Activated naive CD8-positive, alpha-beta T cell treated with anti-CD3 and anti-CD28 coated beads for 36 hours (primary cell): Measurements from ENCODE around the gene DMXL1. TPM values are rescaled to one million over a fixed set of nuclear protein-coding genes. Genes with fewer than 3 reads are reported as not detected.
"Not testable (repeated sequence)": the region's sequence is repeated elsewhere in the genome, so short reads cannot be mapped to it uniquely, and the experiment has no call there.

ENCODE experiments used
- DNase-seq: peaks from one replicate; pipeline ENCODE4 v3.0.0; 2021
- H3K27ac Mint-ChIP-seq: one replicate; pipeline ENCODE4 v1.8.0; 2022; ENCODE audit warnings: mild to moderate bottlenecking, moderate library complexity, mixed read lengths
- H3K27me3 Mint-ChIP-seq: one replicate; pipeline ENCODE4 v1.8.0; 2022; ENCODE audit warnings: mild to moderate bottlenecking, mixed read lengths
- H3K36me3 Mint-ChIP-seq: one replicate; pipeline ENCODE4 v1.8.0; 2021; ENCODE audit warnings: mild to moderate bottlenecking, mixed read lengths
- H3K4me1 Mint-ChIP-seq: one replicate; pipeline ENCODE4 v1.8.0; 2021; ENCODE audit warnings: mixed read lengths
- H3K4me3 Mint-ChIP-seq: one replicate; pipeline ENCODE4 v1.8.0; 2022; ENCODE audit warnings: mild to moderate bottlenecking, moderate library complexity, mixed read lengths
- H3K9me3 Mint-ChIP-seq: one replicate; pipeline ENCODE4 v1.8.0; 2022; ENCODE audit warnings: mixed read lengths
- total RNA-seq, 2 experiments: library from RNA; stranded (reverse); gene quantifications; one replicate each; pipeline ENCODE4 v1.2.3, GENCODE V29; 2021

The DMXL1 gene
- total RNA-seq, 2 experiments from 2014 or later: 22.1 to 25.1 TPM

GRCh38 chr5:119078071-119078846 is 7.4 kb downstream of the DMXL1 start:
- H3K9me3 Mint-ChIP-seq: no peaks in the 10 kb centered on the region
- H3K4me1 Mint-ChIP-seq: peaks cover 51% of the 10 kb centered on the region
- peaks cover 20% of the 10 kb centered on the region for H3K36me3 Mint-ChIP-seq
- H3K27me3 Mint-ChIP-seq: no peaks in the 10 kb centered on the region
- no peak for DNase-seq
- peak overlapping the region; percentile 47 for H3K27ac Mint-ChIP-seq
- H3K4me3 Mint-ChIP-seq: no peak overlapping the region

GRCh38 chr5:119078861-119079260 is 8.0 kb downstream of the DMXL1 start:
- no peak for DNase-seq
- Mint-ChIP-seq H3K4me3 (peak overlapping the region; percentile 42), H3K36me3 (peaks cover 22% of the 10 kb centered on the region), H3K9me3 (no peaks in the 10 kb centered on the region), H3K4me1 (peaks cover 49% of the 10 kb centered on the region), H3K27me3 (no peaks in the 10 kb centered on the region), H3K27ac (peak overlapping the region; percentile 80)

GRCh38 chr5:119079318-119079921 is 8.5 kb downstream of the DMXL1 start:
- Mint-ChIP-seq H3K27me3 (no peaks in the 10 kb centered on the region), H3K27ac (peak overlapping the region; percentile 80), H3K4me3 (peak overlapping the region; percentile 42), H3K36me3 (peaks cover 18% of the 10 kb centered on the region), H3K9me3 (no peaks in the 10 kb centered on the region), H3K4me1 (peaks cover 44% of the 10 kb centered on the region)
- DNase-seq: peak; percentile 33

GRCh38 chr5:119080936-119081335 is 10.0 kb downstream of the DMXL1 start:
- Mint-ChIP-seq H3K27me3 (no peaks in the 10 kb centered on the region), H3K27ac (peak overlapping the region; percentile 36), H3K4me3 (no peak overlapping the region), H3K36me3 (peaks cover 28% of the 10 kb centered on the region), H3K9me3 (peaks cover 8% of the 10 kb centered on the region), H3K4me1 (peaks cover 39% of the 10 kb centered on the region)
- DNase-seq: no peak

GRCh38 chr5:119082691-119083090 is 11.8 kb downstream of the DMXL1 start:
- DNase-seq: no peak
- Mint-ChIP-seq H3K27me3 (no peaks in the 10 kb centered on the region), H3K9me3 (peaks cover 21% of the 10 kb centered on the region), H3K27ac (no peak overlapping the region), H3K4me3 (no peak overlapping the region), H3K4me1 (peaks cover 42% of the 10 kb centered on the region), H3K36me3 (peaks cover 39% of the 10 kb centered on the region)

GRCh38 chr5:119083679-119084078 is 12.8 kb downstream of the DMXL1 start:
- peaks cover 39% of the 10 kb centered on the region for H3K4me1 Mint-ChIP-seq
- no peak overlapping the region for H3K4me3 Mint-ChIP-seq
- H3K36me3 Mint-ChIP-seq: peaks cover 39% of the 10 kb centered on the region
- no peak overlapping the region for H3K27ac Mint-ChIP-seq
- peaks cover 22% of the 10 kb centered on the region for H3K9me3 Mint-ChIP-seq
- no peak for DNase-seq
- H3K27me3 Mint-ChIP-seq: no peaks in the 10 kb centered on the region

GRCh38 chr5:119088438-119088837 is 17.6 kb downstream of the DMXL1 start:
- DNase-seq: no peak
- H3K4me3 Mint-ChIP-seq: no peak overlapping the region
- H3K9me3 Mint-ChIP-seq: peaks cover 24% of the 10 kb centered on the region
- H3K27ac Mint-ChIP-seq: no peak overlapping the region
- H3K36me3 Mint-ChIP-seq: peaks cover 47% of the 10 kb centered on the region
- H3K27me3 Mint-ChIP-seq: no peaks in the 10 kb centered on the region
- peaks cover 21% of the 10 kb centered on the region for H3K4me1 Mint-ChIP-seq

- H3K9me3 Mint-ChIP-seq: peaks cover 2% of the 10 kb centered on the region
- H3K27ac Mint-ChIP-seq: no peak overlapping the region
- no peak for DNase-seq
- peaks cover 9% of the 10 kb centered on the region for H3K4me1 Mint-ChIP-seq
- peaks cover 32% of the 10 kb centered on the region for H3K36me3 Mint-ChIP-seq
- no peaks in the 10 kb centered on the region for H3K27me3 Mint-ChIP-seq
- no peak overlapping the region for H3K4me3 Mint-ChIP-seq
Measured at GRCh38 chr5:119095611-119096010, 24.7 kb downstream of the DMXL1 start.

GRCh38 chr5:119105971-119106370 is 35.1 kb downstream of the DMXL1 start:
- Mint-ChIP-seq H3K36me3 (peaks cover 23% of the 10 kb centered on the region), H3K4me1 (peaks cover 2% of the 10 kb centered on the region), H3K9me3 (no peaks in the 10 kb centered on the region), H3K4me3 (no peak overlapping the region), H3K27ac (no peak overlapping the region), H3K27me3 (no peaks in the 10 kb centered on the region)
- no peak for DNase-seq

- Mint-ChIP-seq H3K27ac (no peak overlapping the region), H3K4me1 (no peaks in the 10 kb centered on the region), H3K27me3 (no peaks in the 10 kb centered on the region)
Measured at GRCh38 chr5:119112151-119112550, 41.3 kb downstream of the DMXL1 start.

GRCh38 chr5:119117237-119117636 is 46.4 kb downstream of the DMXL1 start:
- Mint-ChIP-seq H3K4me1 (peaks cover 2% of the 10 kb centered on the region), H3K27ac (no peak overlapping the region), H3K27me3 (no peaks in the 10 kb centered on the region), H3K9me3 (no peaks in the 10 kb centered on the region), H3K36me3 (peaks cover 36% of the 10 kb centered on the region), H3K4me3 (no peak overlapping the region)
- DNase-seq: no peak

More at GRCh38 chr5:119112151-119112550, 41.3 kb downstream of the DMXL1 start:
- no peak for DNase-seq
- peaks cover 17% of the 10 kb centered on the region for H3K36me3 Mint-ChIP-seq
- no peaks in the 10 kb centered on the region for H3K9me3 Mint-ChIP-seq
- H3K4me3 Mint-ChIP-seq: no peak overlapping the region

- peaks cover 2% of the 10 kb centered on the region for H3K4me1 Mint-ChIP-seq
- DNase-seq: no peak
- no peak overlapping the region for H3K27ac Mint-ChIP-seq
- H3K9me3 Mint-ChIP-seq: no peaks in the 10 kb centered on the region
- no peak overlapping the region for H3K4me3 Mint-ChIP-seq
- H3K36me3 Mint-ChIP-seq: peaks cover 42% of the 10 kb centered on the region
- H3K27me3 Mint-ChIP-seq: no peaks in the 10 kb centered on the region
Measured at GRCh38 chr5:119118000-119118399, 47.1 kb downstream of the DMXL1 start.

GRCh38 chr5:119120893-119121292 is 50.0 kb downstream of the DMXL1 start:
- no peak for DNase-seq
- Mint-ChIP-seq H3K36me3 (peaks cover 48% of the 10 kb centered on the region), H3K4me3 (no peak overlapping the region), H3K4me1 (peaks cover 2% of the 10 kb centered on the region), H3K27me3 (no peaks in the 10 kb centered on the region), H3K9me3 (no peaks in the 10 kb centered on the region), H3K27ac (no peak overlapping the region)

- not testable (repeated sequence) for DNase-seq, H3K4me1 Mint-ChIP-seq, H3K4me3 Mint-ChIP-seq, H3K27ac Mint-ChIP-seq, H3K9me3 Mint-ChIP-seq, H3K27me3 Mint-ChIP-seq
- H3K36me3 Mint-ChIP-seq: peaks cover 37% of the 10 kb centered on the region
Measured at GRCh38 chr5:119122474-119122873, 51.6 kb downstream of the DMXL1 start.

GRCh38 chr5:119123280-119123679 is 52.4 kb downstream of the DMXL1 start:
- no peak overlapping the region for H3K27ac Mint-ChIP-seq
- H3K36me3 Mint-ChIP-seq: peaks cover 33% of the 10 kb centered on the region
- H3K9me3 Mint-ChIP-seq: no peaks in the 10 kb centered on the region
- no peaks in the 10 kb centered on the region for H3K27me3 Mint-ChIP-seq
- DNase-seq: no peak
- no peaks in the 10 kb centered on the region for H3K4me1 Mint-ChIP-seq
- no peak overlapping the region for H3K4me3 Mint-ChIP-seq

- no peaks in the 10 kb centered on the region for H3K4me1 Mint-ChIP-seq
Measured at GRCh38 chr5:119129770-119130169, 58.9 kb downstream of the DMXL1 start.

More at GRCh38 chr5:119129770-119130169, 58.9 kb downstream of the DMXL1 start:
- Mint-ChIP-seq H3K4me3 (no peak overlapping the region), H3K27me3 (no peaks in the 10 kb centered on the region), H3K9me3 (no peaks in the 10 kb centered on the region), H3K27ac (no peak overlapping the region), H3K36me3 (peaks cover 23% of the 10 kb centered on the region)
- no peak for DNase-seq
